Fibroblast of pulmonary artery (primary cell): ENCODE data around the gene FAM53A.

Experiments
- DNase-seq: peaks from one replicate; pipeline ENCODE4 v3.0.0-alpha.2; 2010; ENCODE audit warnings: low read depth
- H3K4me3 ChIP-seq: replicated peaks from 2 replicates; pipeline ENCODE4 v1.5.1; 2011; ENCODE audit warnings: low read depth, mild to moderate bottlenecking, control low read depth, low read length, moderate library complexity
- TF ChIP-seq, protein P1 (sequence below): IDR thresholded peaks from 2 replicates; pipeline ENCODE4 v1.5.1; 2011; ENCODE audit warnings: mild to moderate bottlenecking, control low read depth, low read length, inconsistent platforms; ENCODE audit errors: missing control alignments

Gene FAM53A

GRCh38 chr4:1726146-1726934 is 42.2 kb upstream of the FAM53A start:
- no peak overlapping the region for H3K4me3 ChIP-seq
- DNase-seq = peak; percentile 88
- TF ChIP-seq, protein P1, sequence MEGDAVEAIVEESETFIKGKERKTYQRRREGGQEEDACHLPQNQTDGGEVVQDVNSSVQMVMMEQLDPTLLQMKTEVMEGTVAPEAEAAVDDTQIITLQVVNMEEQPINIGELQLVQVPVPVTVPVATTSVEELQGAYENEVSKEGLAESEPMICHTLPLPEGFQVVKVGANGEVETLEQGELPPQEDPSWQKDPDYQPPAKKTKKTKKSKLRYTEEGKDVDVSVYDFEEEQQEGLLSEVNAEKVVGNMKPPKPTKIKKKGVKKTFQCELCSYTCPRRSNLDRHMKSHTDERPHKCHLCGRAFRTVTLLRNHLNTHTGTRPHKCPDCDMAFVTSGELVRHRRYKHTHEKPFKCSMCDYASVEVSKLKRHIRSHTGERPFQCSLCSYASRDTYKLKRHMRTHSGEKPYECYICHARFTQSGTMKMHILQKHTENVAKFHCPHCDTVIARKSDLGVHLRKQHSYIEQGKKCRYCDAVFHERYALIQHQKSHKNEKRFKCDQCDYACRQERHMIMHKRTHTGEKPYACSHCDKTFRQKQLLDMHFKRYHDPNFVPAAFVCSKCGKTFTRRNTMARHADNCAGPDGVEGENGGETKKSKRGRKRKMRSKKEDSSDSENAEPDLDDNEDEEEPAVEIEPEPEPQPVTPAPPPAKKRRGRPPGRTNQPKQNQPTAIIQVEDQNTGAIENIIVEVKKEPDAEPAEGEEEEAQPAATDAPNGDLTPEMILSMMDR = peak; percentile 97

GRCh38 chr4:1725521-1725920 is 41.4 kb upstream of the FAM53A start:
- TF ChIP-seq, protein P1 = no peak
- no peak for DNase-seq
- H3K4me3 ChIP-seq = no peak overlapping the region

DNA sequence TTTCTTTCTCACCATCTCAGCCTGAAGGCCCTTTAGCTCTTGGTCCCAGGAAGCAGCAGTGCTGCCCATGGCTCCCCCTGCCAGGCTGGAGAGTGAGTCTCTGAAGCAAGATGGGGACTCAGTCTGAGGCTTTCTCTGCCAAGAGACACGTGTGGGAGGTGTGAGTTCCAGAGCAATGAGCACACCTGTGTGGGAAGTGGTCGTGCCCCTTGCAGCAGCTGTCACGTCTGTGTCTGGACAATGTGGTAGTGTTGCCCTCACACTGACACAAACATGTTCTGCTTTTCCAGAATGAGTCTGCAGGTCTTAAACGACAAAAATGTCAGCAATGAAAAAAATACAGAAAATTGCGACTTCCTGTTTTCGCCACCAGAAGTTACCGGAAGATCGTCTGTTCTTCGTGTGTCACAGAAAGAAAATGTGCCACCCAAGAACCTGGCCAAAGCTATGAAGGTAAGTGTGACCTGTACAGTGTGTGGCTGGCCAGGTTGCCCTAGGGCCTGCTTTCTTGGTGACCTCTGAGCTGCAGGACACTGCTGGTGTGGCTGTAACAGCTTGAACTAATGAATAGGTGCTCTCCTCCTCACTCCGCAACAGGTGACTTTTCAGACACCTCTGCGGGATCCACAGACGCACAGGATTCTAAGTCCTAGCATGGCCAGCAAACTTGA is 39.2 kb upstream of the FAM53A start:
- TF ChIP-seq, protein P1 = no peak
- no peak overlapping the region for H3K4me3 ChIP-seq
- no peak for DNase-seq

- TF ChIP-seq, protein P1 = no peak
- peak overlapping the region; percentile 67 for H3K4me3 ChIP-seq
- DNase-seq = no peak
Observed at GRCh38 chr4:1722551-1723118, 38.5 kb upstream of the FAM53A start.

GRCh38 chr4:1721666-1722550 is 37.8 kb upstream of the FAM53A start:
- peak overlapping the region; percentile 67 for H3K4me3 ChIP-seq
- no peak for DNase-seq

More at GRCh38 chr4:1721666-1722550, 37.8 kb upstream of the FAM53A start:
- TF ChIP-seq, protein P1 = no peak
